ENCODE measurements around the gene CYP1A2.
A peak's percentile ranks its signal among the peaks of the same experiment; 100 is the strongest.

GRCh38 chr15:74725845-74726773 lies 22.5 kb upstream of the CYP1A2 start:
- TF ChIP-seq MYC (IDR thresholded peaks at IDR 0.05; ENCODE audit: low read depth, low read length) (peak; percentile 34; the same call in 1 of the 2 replicates), POLR2A (IDR thresholded peaks at IDR 0.05; ENCODE audit: extremely low read depth, insufficient read length) (no peak)

All from NB4 (cell line).